Sigmoid colon (tissue), 7 donors: ENCODE results near the gene QPCT. TPM values are rescaled to one million over a fixed set of nuclear protein-coding genes. Genes with fewer than 3 reads are reported as not detected.

Source experiments
- DNase-seq: peaks from one replicate; pipeline ENCODE4 v3.0.0-alpha.2; 2019
- H3K27ac ChIP-seq, 4 donors: fragments of 200-600 bp; sonication (generic); one replicate each; pipeline ENCODE4 v1.5.1; 2016 to 2019; ENCODE audit warnings: mild to moderate bottlenecking in 1 of 4
- H3K27me3 ChIP-seq, 3 donors: fragments of 200-600 bp; sonication (generic); one replicate each; pipeline ENCODE4 v1.5.1; 2019; ENCODE audit warnings: mild to moderate bottlenecking in 1 of 3
- H3K36me3 ChIP-seq, 4 donors: fragments of 200-600 bp; sonication (generic); one replicate each; pipeline ENCODE4 v1.5.1; 2016 to 2019
- H3K4me1 ChIP-seq, 4 donors: fragments of 200-600 bp; sonication (generic); one replicate each; pipeline ENCODE4 v1.5.1; 2017 to 2019
- H3K4me3 ChIP-seq, 4 donors: fragments of 200-600 bp; sonication (generic); one replicate each; pipeline ENCODE4 v1.5.1; 2017 to 2019; ENCODE audit warnings: mild to moderate bottlenecking in 2 of 4, moderate library complexity in 1 of 4
- H3K9me3 ChIP-seq, 4 donors: fragments of 200-600 bp in 3 of 4; sonication (generic) in 3 of 4; one replicate each; pipeline versions ENCODE4 v1.5.1 to v1.6.1; 2013 to 2019
- CTCF ChIP-seq, 4 experiments: fragments of 450-650 bp in 3 of 4; fragments of 200-600 bp in 1 of 4; IDR thresholded peaks; one replicate each; pipeline ENCODE4 v1.5.1; 2016 to 2019; ENCODE audit warnings: antibody characterized with exemption in 4 of 4, mild to moderate bottlenecking in 3 of 4, moderate library complexity in 2 of 4
- EP300 ChIP-seq, 4 donors: sonication (generic); formaldehyde crosslinking; IDR thresholded peaks; one replicate each; pipeline ENCODE4 v1.6.1; 2017; ENCODE audit warnings: antibody characterized with exemption in 4 of 4
- POLR2A ChIP-seq, 2 donors: fragments of 450-650 bp; IDR thresholded peaks; one replicate each; pipeline ENCODE4 v1.6.1; 2016; ENCODE audit warnings: antibody characterized with exemption in 2 of 2, mild to moderate bottlenecking in 2 of 2, moderate library complexity in 2 of 2
- POLR2AphosphoS5 ChIP-seq, 4 donors: sonication (generic); formaldehyde crosslinking; IDR thresholded peaks; one replicate each; pipeline ENCODE4 v1.6.1; 2017; ENCODE audit warnings: antibody characterized with exemption in 4 of 4
- WGBS, 2 donors: extraction: QIAGEN DNeasy Blood & Tissue Kit; methylation state at CpG; one replicate each; pipeline ENCODE4 v1.1.7; 2013; 5-methylcytosine and 5-hydroxymethylcytosine counted together
- intact Hi-C: fragments of 100-400 bp; cut with DNase I; formaldehyde crosslinking; loops from one replicate; pipeline ENCODE4 v1.15.1; 2023
- polyA plus RNA-seq, 3 donors: library from polyadenylated mRNA; stranded (reverse); fragments of 200-250 nt; gene quantifications; one replicate each; pipeline ENCODE4 v1.2.3, GENCODE V29; 2013
- total RNA-seq, 4 donors: library from RNA; depleted of rRNA; stranded (reverse); fragments of >200 nt; gene quantifications; one replicate each; pipeline ENCODE4 v1.1.0, GENCODE V29; 2016
- donor health status: healthy with polysubstance abuse.
- donor health status: Bipolar disorder and iron deficiency.
- donor health status: healthy.

Gene QPCT
- total and polyA plus RNA-seq, 7 donors: 1.2 to 94.9 (median 65.8) TPM

- no peaks in the 10 kb centered on the region for H3K9me3 ChIP-seq
- H3K36me3 ChIP-seq: no peaks in the 10 kb centered on the region
- TF ChIP-seq POLR2A (IDR thresholded peaks at IDR 0.05): no peak
- TF ChIP-seq CTCF (IDR thresholded peaks at IDR 0.05): no peak
- no peak for TF ChIP-seq EP300 (IDR thresholded peaks at IDR 0.05)
- no peak for TF ChIP-seq POLR2AphosphoS5 (IDR thresholded peaks at IDR 0.05)
- H3K4me1 ChIP-seq: no peaks in the 10 kb centered on the region
- DNase-seq: no peak
- H3K27me3 ChIP-seq: no peaks in the 10 kb centered on the region
- H3K27ac ChIP-seq: no peak overlapping the region
- 63 to 70% methylated on average over 2 of the region's 2 CpGs for WGBS, 2 donors
- intact Hi-C loops: no loop called here
- no peak overlapping the region for H3K4me3 ChIP-seq
These were observed 11.2 kb upstream of the QPCT start for GRCh38 chr2:37333256-37333655.

GRCh38 chr2:37335604-37336003 lies 8.8 kb upstream of the QPCT start:
- Histone ChIP-seq H3K4me3 (no peak overlapping the region), H3K27me3 (no peaks in the 10 kb centered on the region), H3K9me3 (no peaks in the 10 kb centered on the region), H3K4me1 (no peaks in the 10 kb centered on the region), H3K36me3 (no peaks in the 10 kb centered on the region), H3K27ac (no peak overlapping the region)
- no peak for TF ChIP-seq POLR2AphosphoS5 (IDR thresholded peaks at IDR 0.05)
- no peak for TF ChIP-seq POLR2A (IDR thresholded peaks at IDR 0.05)
- TF ChIP-seq EP300 (IDR thresholded peaks at IDR 0.05): no peak
- TF ChIP-seq CTCF (IDR thresholded peaks at IDR 0.05): no peak
- WGBS, 2 donors: 78 to 84% methylated on average over 2 of the region's 2 CpGs
- DNase-seq: no peak
- intact Hi-C loops: no loop called here

- Histone ChIP-seq H3K27ac (no peak overlapping the region), H3K9me3 (no peaks in the 10 kb centered on the region), H3K27me3 (no peaks in the 10 kb centered on the region), H3K4me3 (no peak overlapping the region), H3K4me1 (no peaks in the 10 kb centered on the region), H3K36me3 (no peaks in the 10 kb centered on the region)
- intact Hi-C loops: no loop called here
- no peak for DNase-seq
- TF ChIP-seq POLR2A (IDR thresholded peaks at IDR 0.05) (no peak), CTCF (IDR thresholded peaks at IDR 0.05) (no peak)
- WGBS, 2 donors: 65 to 75% methylated on average over 7 of the region's 7 CpGs
These were observed 6.7 kb upstream of the QPCT start for GRCh38 chr2:37337620-37338280.

- no peak for DNase-seq
- no peak for TF ChIP-seq POLR2A (IDR thresholded peaks at IDR 0.05)
- no peak for TF ChIP-seq CTCF (IDR thresholded peaks at IDR 0.05)
- no peak for TF ChIP-seq POLR2AphosphoS5 (IDR thresholded peaks at IDR 0.05)
- TF ChIP-seq EP300 (IDR thresholded peaks at IDR 0.05): no peak
- no peak overlapping the region for H3K27ac ChIP-seq
- WGBS, 2 donors: 78 to 88% methylated on average over 4 of the region's 4 CpGs
- H3K36me3 ChIP-seq: no peaks in the 10 kb centered on the region
- peaks cover 0 to 11% (median 8%) of the 10 kb centered on the region in 4 donors for H3K4me1 ChIP-seq
- H3K9me3 ChIP-seq: no peaks in the 10 kb centered on the region
- no peak overlapping the region for H3K4me3 ChIP-seq
- H3K27me3 ChIP-seq: no peaks in the 10 kb centered on the region
- intact Hi-C loops: no loop called here
These were observed 5.5 kb upstream of the QPCT start for GRCh38 chr2:37338933-37339332.

- intact Hi-C loops: no loop called here
- Histone ChIP-seq H3K4me3 (no peak overlapping the region), H3K27me3 (no peaks in the 10 kb centered on the region), H3K27ac (no peak overlapping the region), H3K36me3 (no peaks in the 10 kb centered on the region), H3K4me1 (peaks cover 0 to 23% (median 15%) of the 10 kb centered on the region in 4 donors), H3K9me3 (no peaks in the 10 kb centered on the region)
- no peak for TF ChIP-seq CTCF (IDR thresholded peaks at IDR 0.05)
- TF ChIP-seq EP300 (IDR thresholded peaks at IDR 0.05): no peak
- TF ChIP-seq POLR2A (IDR thresholded peaks at IDR 0.05): no peak
- TF ChIP-seq POLR2AphosphoS5 (IDR thresholded peaks at IDR 0.05): no peak
- WGBS, 2 donors: 88 to 89% methylated on average over 3 of the region's 3 CpGs
- no peak for DNase-seq
These were observed 3.8 kb upstream of the QPCT start for GRCh38 chr2:37340637-37341036.
